ENCODE data around the gene TRABD2B. TPM values are rescaled to one million over a fixed set of nuclear protein-coding genes. Genes with fewer than 3 reads are reported as not detected.

The TRABD2B gene
- total RNA-seq, 1 donor from 2014 or later, result 0.89 TPM

DNA sequence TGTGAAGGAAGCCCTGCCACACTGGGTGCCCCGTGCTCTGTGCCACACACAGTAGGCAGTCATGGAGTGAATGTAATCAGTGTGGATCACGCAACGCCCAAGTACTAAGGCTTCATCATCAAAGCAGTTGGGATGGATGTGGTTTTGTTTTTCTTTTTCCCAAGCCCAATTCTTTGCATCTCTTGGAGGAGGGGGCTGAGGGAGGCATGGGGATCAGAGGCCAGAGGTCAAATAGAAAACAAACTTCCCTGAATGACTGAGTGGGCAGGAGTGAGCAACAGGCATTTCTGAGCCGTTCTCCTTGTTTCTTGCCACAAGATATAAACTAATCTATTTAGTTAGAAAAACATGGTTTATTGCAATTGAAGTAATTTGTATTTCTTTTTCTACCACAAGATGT is 85.3 kb downstream of the TRABD2B start:
- peaks cover 16% of the 10 kb centered on the region for H3K4me1 Mint-ChIP-seq (ENCODE audit: low read depth, unreplicated experiment)
- peaks cover 6% of the 10 kb centered on the region for H3K27me3 ChIP-seq (ENCODE audit: insufficient read depth, low read length)
- no peaks in the 10 kb centered on the region for H3K9me3 Mint-ChIP-seq (ENCODE audit: unreplicated experiment)
- FAIRE-seq (no peak), DNase-seq (ENCODE audit: low read depth) (no peak)
- H3K27ac Mint-ChIP-seq (ENCODE audit: unreplicated experiment), result no peak overlapping the region
- no peaks in the 10 kb centered on the region for H4K20me1 ChIP-seq (ENCODE audit: insufficient read depth, low read length)
- H2AFZ ChIP-seq (ENCODE audit: low read depth, low read length), result no peak overlapping the region
- no peak overlapping the region for H3K9ac ChIP-seq (ENCODE audit: low read length)
- no peaks in the 10 kb centered on the region for H3K4me1 ChIP-seq (ENCODE audit: insufficient read depth, low read length)
- TF ChIP-seq EZH2 (IDR thresholded peaks at IDR 0.05; ENCODE audit: insufficient read depth, low read length), result no peak
- TF ChIP-seq, protein P1, sequence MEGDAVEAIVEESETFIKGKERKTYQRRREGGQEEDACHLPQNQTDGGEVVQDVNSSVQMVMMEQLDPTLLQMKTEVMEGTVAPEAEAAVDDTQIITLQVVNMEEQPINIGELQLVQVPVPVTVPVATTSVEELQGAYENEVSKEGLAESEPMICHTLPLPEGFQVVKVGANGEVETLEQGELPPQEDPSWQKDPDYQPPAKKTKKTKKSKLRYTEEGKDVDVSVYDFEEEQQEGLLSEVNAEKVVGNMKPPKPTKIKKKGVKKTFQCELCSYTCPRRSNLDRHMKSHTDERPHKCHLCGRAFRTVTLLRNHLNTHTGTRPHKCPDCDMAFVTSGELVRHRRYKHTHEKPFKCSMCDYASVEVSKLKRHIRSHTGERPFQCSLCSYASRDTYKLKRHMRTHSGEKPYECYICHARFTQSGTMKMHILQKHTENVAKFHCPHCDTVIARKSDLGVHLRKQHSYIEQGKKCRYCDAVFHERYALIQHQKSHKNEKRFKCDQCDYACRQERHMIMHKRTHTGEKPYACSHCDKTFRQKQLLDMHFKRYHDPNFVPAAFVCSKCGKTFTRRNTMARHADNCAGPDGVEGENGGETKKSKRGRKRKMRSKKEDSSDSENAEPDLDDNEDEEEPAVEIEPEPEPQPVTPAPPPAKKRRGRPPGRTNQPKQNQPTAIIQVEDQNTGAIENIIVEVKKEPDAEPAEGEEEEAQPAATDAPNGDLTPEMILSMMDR (IDR thresholded peaks at IDR 0.05; ENCODE audit: insufficient read depth, low read depth, low read length), result no peak
- no peak overlapping the region for H3K27ac ChIP-seq (ENCODE audit: low read depth, low read length)
- no peaks in the 10 kb centered on the region for H3K79me2 ChIP-seq (ENCODE audit: insufficient read depth, low read length)
- H3K4me3 ChIP-seq (ENCODE audit: insufficient read depth, low read depth, low read length), result no peak overlapping the region
- H3K4me3 Mint-ChIP-seq (ENCODE audit: unreplicated experiment), result no peak overlapping the region
- peaks cover 2% of the 10 kb centered on the region for H3K36me3 Mint-ChIP-seq (ENCODE audit: low read depth, unreplicated experiment)
- H3K27me3 Mint-ChIP-seq (ENCODE audit: low read depth, unreplicated experiment), result peaks cover 8% of the 10 kb centered on the region
- no peak overlapping the region for H3K4me2 ChIP-seq (ENCODE audit: low read length)
- H3K36me3 ChIP-seq (ENCODE audit: insufficient read depth, low read length), result no peaks in the 10 kb centered on the region
- H3K9me3 ChIP-seq (ENCODE audit: insufficient read depth, low read depth, low read length), result no peaks in the 10 kb centered on the region

GRCh38 chr1:47911424-47911823 is 85.8 kb downstream of the TRABD2B start:
- peaks cover 8% of the 10 kb centered on the region for H3K27me3 Mint-ChIP-seq (ENCODE audit: low read depth, unreplicated experiment)
- Histone ChIP-seq H4K20me1 (ENCODE audit: insufficient read depth, low read length) (no peaks in the 10 kb centered on the region), H3K27me3 (ENCODE audit: insufficient read depth, low read length) (peaks cover 6% of the 10 kb centered on the region), H3K4me1 (ENCODE audit: insufficient read depth, low read length) (no peaks in the 10 kb centered on the region), H3K9ac (ENCODE audit: low read length) (no peak overlapping the region), H3K9me3 (ENCODE audit: insufficient read depth, low read depth, low read length) (no peaks in the 10 kb centered on the region), H2AFZ (ENCODE audit: low read depth, low read length) (no peak overlapping the region), H3K4me2 (ENCODE audit: low read length) (no peak overlapping the region), H3K79me2 (ENCODE audit: insufficient read depth, low read length) (no peaks in the 10 kb centered on the region), H3K27ac (ENCODE audit: low read depth, low read length) (no peak overlapping the region), H3K4me3 (ENCODE audit: insufficient read depth, low read depth, low read length) (no peak overlapping the region), H3K36me3 (ENCODE audit: insufficient read depth, low read length) (no peaks in the 10 kb centered on the region)
- no peak overlapping the region for H3K4me3 Mint-ChIP-seq (ENCODE audit: unreplicated experiment)
- no peaks in the 10 kb centered on the region for H3K9me3 Mint-ChIP-seq (ENCODE audit: unreplicated experiment)
- FAIRE-seq, result no peak
- TF ChIP-seq EZH2 (IDR thresholded peaks at IDR 0.05; ENCODE audit: insufficient read depth, low read length), result no peak
- TF ChIP-seq, protein P1 (IDR thresholded peaks at IDR 0.05; ENCODE audit: insufficient read depth, low read depth, low read length), result no peak
- DNase-seq (ENCODE audit: low read depth), result no peak
- H3K4me1 Mint-ChIP-seq (ENCODE audit: low read depth, unreplicated experiment), result peaks cover 19% of the 10 kb centered on the region
- H3K36me3 Mint-ChIP-seq (ENCODE audit: low read depth, unreplicated experiment), result peaks cover 2% of the 10 kb centered on the region
- H3K27ac Mint-ChIP-seq (ENCODE audit: unreplicated experiment), result no peak overlapping the region

GRCh38 chr1:47908258-47908657 is 88.9 kb downstream of the TRABD2B start:
- no peaks in the 10 kb centered on the region for H3K9me3 Mint-ChIP-seq (ENCODE audit: unreplicated experiment)
- H3K27ac Mint-ChIP-seq (ENCODE audit: unreplicated experiment), result no peak overlapping the region
- H3K9ac ChIP-seq (ENCODE audit: low read length), result no peak overlapping the region
- no peaks in the 10 kb centered on the region for H4K20me1 ChIP-seq (ENCODE audit: insufficient read depth, low read length)
- DNase-seq (ENCODE audit: low read depth) (no peak), FAIRE-seq (no peak)
- no peak overlapping the region for H3K27ac ChIP-seq (ENCODE audit: low read depth, low read length)
- H3K4me1 ChIP-seq (ENCODE audit: insufficient read depth, low read length), result no peaks in the 10 kb centered on the region
- peaks cover 8% of the 10 kb centered on the region for H3K27me3 Mint-ChIP-seq (ENCODE audit: low read depth, unreplicated experiment)
- no peak overlapping the region for H3K4me3 Mint-ChIP-seq (ENCODE audit: unreplicated experiment)
- H3K27me3 ChIP-seq (ENCODE audit: insufficient read depth, low read length), result peaks cover 6% of the 10 kb centered on the region
- H3K4me3 ChIP-seq (ENCODE audit: insufficient read depth, low read depth, low read length), result no peak overlapping the region
- no peaks in the 10 kb centered on the region for H3K9me3 ChIP-seq (ENCODE audit: insufficient read depth, low read depth, low read length)
- H3K4me2 ChIP-seq (ENCODE audit: low read length), result no peak overlapping the region
- peaks cover 29% of the 10 kb centered on the region for H3K4me1 Mint-ChIP-seq (ENCODE audit: low read depth, unreplicated experiment)
- H3K79me2 ChIP-seq (ENCODE audit: insufficient read depth, low read length), result no peaks in the 10 kb centered on the region
- H3K36me3 Mint-ChIP-seq (ENCODE audit: low read depth, unreplicated experiment), result no peaks in the 10 kb centered on the region
- H2AFZ ChIP-seq (ENCODE audit: low read depth, low read length), result no peak overlapping the region
- no peaks in the 10 kb centered on the region for H3K36me3 ChIP-seq (ENCODE audit: insufficient read depth, low read length)
- TF ChIP-seq, protein P1 (IDR thresholded peaks at IDR 0.05; ENCODE audit: insufficient read depth, low read depth, low read length), result no peak
- no peak for TF ChIP-seq EZH2 (IDR thresholded peaks at IDR 0.05; ENCODE audit: insufficient read depth, low read length)
